ENCODE results near the gene CXorf38.
"Not testable (repeated sequence)": the region's sequence is repeated elsewhere in the genome, so short reads cannot be mapped to it uniquely, and the experiment has no call there.

The CXorf38 gene

GRCh38 chrX:40607381-40607780 is 40.0 kb downstream of the CXorf38 start:
- TF ChIP-seq SP1 (IDR thresholded peaks at IDR 0.05) (no peak), ELF4 (IDR thresholded peaks at IDR 0.05) (no peak), SUZ12 (IDR thresholded peaks at IDR 0.05) (no peak), NFRKB (IDR thresholded peaks at IDR 0.05) (no peak), FOXM1 (IDR thresholded peaks at IDR 0.05; ENCODE audit: borderline replicate concordance) (no peak), FOXA1 (IDR thresholded peaks at IDR 0.05) (no peak), BHLHE40 (IDR thresholded peaks at IDR 0.05; ENCODE audit: borderline replicate concordance) (no peak), L3MBTL2 (conservative IDR thresholded peaks at IDR 0.05) (no peak), ARNT (IDR thresholded peaks at IDR 0.05) (no peak), HDGF (IDR thresholded peaks at IDR 0.05; ENCODE audit: borderline replicate concordance) (no peak), TARDBP (IDR thresholded peaks at IDR 0.05) (no peak), CTBP1 (IDR thresholded peaks at IDR 0.05; ENCODE audit: borderline replicate concordance) (no peak), FOXK2 (IDR thresholded peaks at IDR 0.05) (no peak), ZNF384 (IDR thresholded peaks at IDR 0.05) (no peak)
- TF ChIP-seq, protein P1, sequence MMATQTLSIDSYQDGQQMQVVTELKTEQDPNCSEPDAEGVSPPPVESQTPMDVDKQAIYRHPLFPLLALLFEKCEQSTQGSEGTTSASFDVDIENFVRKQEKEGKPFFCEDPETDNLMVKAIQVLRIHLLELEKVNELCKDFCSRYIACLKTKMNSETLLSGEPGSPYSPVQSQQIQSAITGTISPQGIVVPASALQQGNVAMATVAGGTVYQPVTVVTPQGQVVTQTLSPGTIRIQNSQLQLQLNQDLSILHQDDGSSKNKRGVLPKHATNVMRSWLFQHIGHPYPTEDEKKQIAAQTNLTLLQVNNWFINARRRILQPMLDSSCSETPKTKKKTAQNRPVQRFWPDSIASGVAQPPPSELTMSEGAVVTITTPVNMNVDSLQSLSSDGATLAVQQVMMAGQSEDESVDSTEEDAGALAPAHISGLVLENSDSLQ (IDR thresholded peaks at IDR 0.05), result no peak
- POLR2A ChIA-PET, result no interaction called here
- no peak for DNase-seq (ENCODE audit: extremely low spot score)
- CTCF ChIA-PET, result no interaction called here

- POLR2A ChIA-PET, result interaction anchor here (1.2 kb wide), 1 partner anchor 23 kb away, joined by 3 read pairs; the partner anchor contains the start of gene ATP6AP2
- DNase-seq (ENCODE audit: extremely low spot score), result no peak
- TF ChIP-seq L3MBTL2 (conservative IDR thresholded peaks at IDR 0.05) (no peak), FOXK2 (IDR thresholded peaks at IDR 0.05) (no peak), HDGF (IDR thresholded peaks at IDR 0.05; ENCODE audit: borderline replicate concordance) (no peak), BHLHE40 (IDR thresholded peaks at IDR 0.05; ENCODE audit: borderline replicate concordance) (no peak), FOXM1 (IDR thresholded peaks at IDR 0.05; ENCODE audit: borderline replicate concordance) (no peak)
- TF ChIP-seq, protein P1 (IDR thresholded peaks at IDR 0.05), result no peak
- CTCF ChIA-PET, result interaction anchor here (1.0 kb wide), 1 partner anchor 191 kb away, joined by 4 read pairs; no protein-coding TSS in a partner anchor
Measured at GRCh38 chrX:40603446-40603845, 43.9 kb downstream of the CXorf38 start.

DNA sequence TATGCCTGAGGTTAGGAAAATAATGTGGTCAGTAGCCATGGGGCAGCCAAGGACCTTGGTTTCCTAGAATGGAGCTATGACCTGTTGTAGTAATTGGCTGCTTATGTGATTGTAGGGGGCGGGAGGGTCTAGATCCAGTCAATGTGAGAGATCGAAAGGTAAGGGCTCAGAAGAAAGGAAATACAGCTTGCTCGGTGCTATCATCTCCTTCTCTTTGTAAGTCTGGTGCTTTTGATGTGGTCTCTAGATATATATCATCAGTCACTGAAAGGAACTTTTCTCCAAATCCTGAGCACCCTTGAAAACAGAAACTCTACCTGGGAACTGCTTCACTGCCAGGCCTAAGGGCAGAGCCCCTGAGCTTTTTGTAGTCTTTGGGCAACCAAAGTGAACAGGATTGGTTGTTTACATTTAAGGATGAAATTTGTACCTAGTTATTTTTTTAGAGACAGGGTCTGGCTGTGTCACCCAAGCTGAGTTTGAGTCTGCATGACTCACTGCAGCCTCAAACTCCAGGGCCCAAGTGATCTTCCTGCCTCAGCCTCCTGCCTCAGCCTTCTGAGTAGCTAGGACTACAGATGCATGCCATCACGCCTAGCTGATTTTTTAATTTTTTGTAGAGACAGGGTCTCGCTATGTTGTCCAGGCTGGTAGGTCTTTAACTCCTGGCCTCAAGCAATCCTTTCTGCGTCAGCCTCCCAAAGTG is 57.6 kb downstream of the CXorf38 start:
- not testable (repeated sequence) for DNase-seq (ENCODE audit: extremely low spot score)
- ChIA-PET CTCF (interaction anchor here (0.7 kb wide), 1 partner anchor 204 kb away, joined by 3 read pairs; no protein-coding TSS in a partner anchor), POLR2A (interaction anchor here (1.6 kb wide), 1 partner anchor 9 kb away, joined by 7 read pairs; the partner anchor contains the start of gene ATP6AP2)

DNA sequence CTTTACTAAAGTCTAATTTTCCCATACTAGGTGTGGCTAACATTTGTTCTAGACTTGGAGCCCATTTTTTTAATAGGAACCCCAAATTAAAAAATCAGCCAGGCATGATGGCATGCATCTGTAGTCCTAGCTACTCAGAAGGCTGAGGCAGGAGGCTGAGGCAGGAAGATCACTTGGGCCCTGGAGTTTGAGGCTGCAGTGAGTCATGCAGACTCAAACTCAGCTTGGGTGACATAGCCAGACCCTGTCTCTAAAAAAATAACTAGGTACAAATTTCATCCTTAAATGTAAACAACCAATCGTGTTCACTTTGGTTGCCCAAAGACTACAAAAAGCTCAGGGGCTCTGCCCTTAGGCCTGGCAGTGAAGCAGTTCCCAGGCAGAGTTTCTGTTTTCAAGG is 59.7 kb downstream of the CXorf38 start:
- DNase-seq (ENCODE audit: extremely low spot score); POLR2A ChIA-PET; CTCF ChIA-PET: not testable (repeated sequence)

DNA sequence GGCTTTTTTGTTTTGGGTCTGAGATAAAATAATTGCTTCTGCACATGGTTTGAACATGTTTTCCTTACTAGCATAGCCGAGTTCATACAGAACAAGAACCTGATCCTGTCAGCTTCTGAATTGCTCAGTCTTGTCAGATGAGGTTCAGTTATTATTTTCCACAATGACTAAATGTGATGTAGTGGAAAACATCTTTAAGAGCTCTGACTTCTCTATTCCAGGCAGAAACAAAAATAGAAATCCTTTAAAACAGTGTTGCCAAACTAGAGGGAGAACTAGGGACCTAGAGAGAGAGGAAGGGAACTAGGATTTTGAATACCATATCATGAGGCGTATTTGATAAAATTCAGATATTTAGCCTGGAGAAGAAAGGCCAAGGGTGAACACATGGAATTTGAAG is 64.5 kb downstream of the CXorf38 start:
- ChIA-PET POLR2A (no interaction called here), CTCF (no interaction called here)

GRCh38 chrX:40582178-40582577 is 65.2 kb downstream of the CXorf38 start:
- CTCF ChIA-PET; DNase-seq (ENCODE audit: extremely low spot score); POLR2A ChIA-PET: not testable (repeated sequence)

More for the DNA sequence above, 64.5 kb downstream of the CXorf38 start:
- TF ChIP-seq HDGF (IDR thresholded peaks at IDR 0.05; ENCODE audit: borderline replicate concordance), result no peak
- TF ChIP-seq FOXK2 (IDR thresholded peaks at IDR 0.05), result no peak
- no peak for TF ChIP-seq BHLHE40 (IDR thresholded peaks at IDR 0.05; ENCODE audit: borderline replicate concordance)
- no peak for TF ChIP-seq CTBP1 (IDR thresholded peaks at IDR 0.05; ENCODE audit: borderline replicate concordance)
- TF ChIP-seq FOXM1 (IDR thresholded peaks at IDR 0.05; ENCODE audit: borderline replicate concordance), result no peak
- TF ChIP-seq ZNF384 (IDR thresholded peaks at IDR 0.05), result no peak
- TF ChIP-seq TARDBP (IDR thresholded peaks at IDR 0.05), result no peak
- TF ChIP-seq ARNT (IDR thresholded peaks at IDR 0.05), result no peak
- TF ChIP-seq SP1 (IDR thresholded peaks at IDR 0.05), result no peak
- no peak for TF ChIP-seq FOXA1 (IDR thresholded peaks at IDR 0.05)
- no peak for TF ChIP-seq LEF1 (IDR thresholded peaks at IDR 0.05; ENCODE audit: borderline replicate concordance)
- TF ChIP-seq, protein P1 (IDR thresholded peaks at IDR 0.05), result no peak
- TF ChIP-seq L3MBTL2 (conservative IDR thresholded peaks at IDR 0.05), result no peak
- TF ChIP-seq NFRKB (IDR thresholded peaks at IDR 0.05), result no peak
- no peak for TF ChIP-seq ELF4 (IDR thresholded peaks at IDR 0.05)
- no peak for TF ChIP-seq SUZ12 (IDR thresholded peaks at IDR 0.05)
- DNase-seq (ENCODE audit: extremely low spot score), result no peak

- ChIA-PET CTCF (no interaction called here), POLR2A (interaction anchor here (1.0 kb wide), 2 partner anchors 8 to 11 kb away, joined by 6 to 7 read pairs; no protein-coding TSS in a partner anchor)
- TF ChIP-seq TARDBP (IDR thresholded peaks at IDR 0.05) (no peak), FOXM1 (IDR thresholded peaks at IDR 0.05; ENCODE audit: borderline replicate concordance) (no peak), ZNF384 (IDR thresholded peaks at IDR 0.05) (no peak), BHLHE40 (IDR thresholded peaks at IDR 0.05; ENCODE audit: borderline replicate concordance) (no peak), HDGF (IDR thresholded peaks at IDR 0.05; ENCODE audit: borderline replicate concordance) (no peak), NFRKB (IDR thresholded peaks at IDR 0.05) (no peak), LEF1 (IDR thresholded peaks at IDR 0.05; ENCODE audit: borderline replicate concordance) (no peak), L3MBTL2 (conservative IDR thresholded peaks at IDR 0.05) (no peak), ARNT (IDR thresholded peaks at IDR 0.05) (no peak), CTBP1 (IDR thresholded peaks at IDR 0.05; ENCODE audit: borderline replicate concordance) (no peak), ELF4 (IDR thresholded peaks at IDR 0.05) (no peak), FOXK2 (IDR thresholded peaks at IDR 0.05) (no peak), FOXA1 (IDR thresholded peaks at IDR 0.05) (no peak), SUZ12 (IDR thresholded peaks at IDR 0.05) (no peak), SP1 (IDR thresholded peaks at IDR 0.05) (no peak)
- TF ChIP-seq, protein P1 (IDR thresholded peaks at IDR 0.05), result no peak
- DNase-seq (ENCODE audit: extremely low spot score), result no peak
Measured at GRCh38 chrX:40581336-40581920, 65.9 kb downstream of the CXorf38 start.
